Liver (tissue), 9 donors: ENCODE data around the gene KAZALD1. TPM values are rescaled to one million over a fixed set of nuclear protein-coding genes. Genes with fewer than 3 reads are reported as not detected.

Source experiments
- DNase-seq: peaks from one replicate; pipeline ENCODE4 v3.0.0-alpha.2; 2017; ENCODE audit warnings: low spot score
- H3K27ac ChIP-seq, 2 donors: one replicate each; pipeline ENCODE4 v1.7.0; 2013; ENCODE audit warnings: inconsistent platforms in 2 of 2, low read length in 2 of 2, control low read depth in 1 of 2, low read depth in 1 of 2, mild to moderate bottlenecking in 1 of 2
- H3K27me3 ChIP-seq, 4 donors: one replicate each; pipeline versions ENCODE4 v1.6.1 to v1.7.0; 2013; ENCODE audit warnings: low read length in 3 of 4, inconsistent platforms in 1 of 4, mild to moderate bottlenecking in 1 of 4, moderate library complexity in 1 of 4; ENCODE audit not compliant: control insufficient read depth in 4 of 4, insufficient read depth in 4 of 4
- H3K36me3 ChIP-seq, 4 donors: one replicate each; pipeline versions ENCODE4 v1.6.1 to v1.7.0; 2013; ENCODE audit warnings: low read length in 3 of 4, mild to moderate bottlenecking in 3 of 4, low read depth in 1 of 4, moderate library complexity in 1 of 4; ENCODE audit not compliant: control insufficient read depth in 4 of 4, insufficient read depth in 3 of 4
- H3K4me1 ChIP-seq, 4 donors: one replicate each; pipeline versions ENCODE4 v1.6.1 to v1.7.0; 2013; ENCODE audit warnings: low read length in 3 of 4, mild to moderate bottlenecking in 3 of 4, moderate library complexity in 1 of 4; ENCODE audit not compliant: control insufficient read depth in 4 of 4, insufficient read depth in 4 of 4
- H3K4me3 ChIP-seq, 3 donors: one replicate each; pipeline versions ENCODE4 v1.6.1 to v1.7.0; 2013; ENCODE audit warnings: low read length in 3 of 3, control low read depth in 1 of 3, low read depth in 1 of 3, mild to moderate bottlenecking in 1 of 3
- H3K9ac ChIP-seq, 2 donors: one replicate each; pipeline ENCODE4 v1.7.0; 2013; ENCODE audit warnings: low read length in 2 of 2, mild to moderate bottlenecking in 2 of 2, moderate library complexity in 2 of 2, control low read depth in 1 of 2, low read depth in 1 of 2
- H3K9me3 ChIP-seq, 4 donors: one replicate each; pipeline versions ENCODE4 v1.6.1 to v1.7.0; 2013; ENCODE audit warnings: low read length in 3 of 4; ENCODE audit not compliant: control insufficient read depth in 4 of 4
- EGR1 ChIP-seq, 2 donors: IDR thresholded peaks; 2 replicates each; pipeline ENCODE4 v1.6.1; 2016 to 2018; ENCODE audit warnings: antibody characterized with exemption in 2 of 2, low read depth in 2 of 2
- FOXA1 ChIP-seq: IDR thresholded peaks from 2 replicates; pipeline ENCODE4 v1.6.1; 2016; ENCODE audit warnings: antibody characterized with exemption
- FOXA2 ChIP-seq: IDR thresholded peaks from 2 replicates; pipeline ENCODE4 v1.6.1; 2016; ENCODE audit warnings: antibody characterized with exemption
- GABPA ChIP-seq, 2 donors: IDR thresholded peaks in 1 of 2; conservative IDR thresholded peaks in 1 of 2; 2 replicates each; pipeline ENCODE4 v1.6.1; 2016; ENCODE audit warnings: antibody characterized with exemption in 2 of 2, mild to moderate bottlenecking in 1 of 2, moderate library complexity in 1 of 2
- HNF4G ChIP-seq: IDR thresholded peaks from 2 replicates; pipeline ENCODE4 v1.6.1; 2016; ENCODE audit warnings: antibody characterized with exemption
- JUND ChIP-seq, 2 donors: IDR thresholded peaks; 2 replicates each; pipeline ENCODE4 v1.6.1; 2016; ENCODE audit warnings: antibody characterized with exemption in 2 of 2
- NR2F2 ChIP-seq: IDR thresholded peaks from 2 replicates; pipeline ENCODE4 v1.6.1; 2016; ENCODE audit warnings: antibody characterized with exemption
- RAD21 ChIP-seq, 2 donors: IDR thresholded peaks; 2 replicates each; pipeline ENCODE4 v1.6.1; 2016; ENCODE audit warnings: antibody characterized with exemption in 2 of 2, mild to moderate bottlenecking in 2 of 2
- RXRA ChIP-seq, 2 donors: IDR thresholded peaks; 2 replicates each; pipeline ENCODE4 v1.6.1; 2017 to 2018; ENCODE audit warnings: antibody characterized with exemption in 2 of 2, mild to moderate bottlenecking in 1 of 2
- SP1 ChIP-seq: IDR thresholded peaks from 2 replicates; pipeline ENCODE4 v1.6.1; 2018; ENCODE audit warnings: antibody characterized with exemption, mild to moderate bottlenecking
- TAF1 ChIP-seq: conservative IDR thresholded peaks from 2 replicates; pipeline ENCODE4 v1.6.1; 2016; ENCODE audit warnings: antibody characterized with exemption, mild to moderate bottlenecking
- YY1 ChIP-seq: IDR thresholded peaks from 2 replicates; pipeline ENCODE4 v1.6.1; 2016; ENCODE audit warnings: antibody characterized with exemption, mild to moderate bottlenecking
- ZBTB33 ChIP-seq: IDR thresholded peaks from 2 replicates; pipeline ENCODE4 v1.6.1; 2016; ENCODE audit warnings: antibody characterized with exemption
- WGBS: extraction: QIAGEN DNeasy Blood & Tissue Kit; methylation state at CpG from one replicate; pipeline ENCODE4 v1.1.7; 2013; 5-methylcytosine and 5-hydroxymethylcytosine counted together
- polyA plus RNA-seq, 2 donors: library from polyadenylated mRNA; stranded (reverse) in 1 of 2; unstranded in 1 of 2; fragments of 200-250 nt in 1 of 2; fragments of >200 nt in 1 of 2; fragmentation: Nextera tagmentation in 1 of 2; extraction: Ambion mirVana in 1 of 2; gene quantifications; one replicate each; pipeline versions ENCODE4 v1.2.1 to v1.2.3, GENCODE V29; 2013 to 2015
- total RNA-seq, 2 donors: library from RNA; depleted of rRNA; stranded (reverse); fragments of >200 nt; gene quantifications; one replicate each; pipeline ENCODE4 v1.2.3, GENCODE V29; 2014
- TF ChIP-seq, protein P1 (sequence below): fragments of 150-350 bp; IDR thresholded peaks from 2 replicates; pipeline ENCODE4 v1.5.1; 2017; ENCODE audit warnings: improper control_type of control experiment, low read depth, low read length; ENCODE audit not compliant: missing input control
- TF ChIP-seq, protein P2 (sequence below): IDR thresholded peaks from 2 replicates; pipeline ENCODE4 v1.6.1; 2016; ENCODE audit warnings: antibody characterized with exemption, mild to moderate bottlenecking
- donor health status: healthy.
- donor health status: healthy.
- donor health status: healthy.
- donor health status: healthy.
- donor health status: healthy.

KAZALD1 gene
- total and polyA plus RNA-seq, 4 donors = 0.21 to 1.2 (median 0.71) TPM

- 95% methylated on average over 7 of the region's 7 CpGs for WGBS
- TF ChIP-seq, protein P1, sequence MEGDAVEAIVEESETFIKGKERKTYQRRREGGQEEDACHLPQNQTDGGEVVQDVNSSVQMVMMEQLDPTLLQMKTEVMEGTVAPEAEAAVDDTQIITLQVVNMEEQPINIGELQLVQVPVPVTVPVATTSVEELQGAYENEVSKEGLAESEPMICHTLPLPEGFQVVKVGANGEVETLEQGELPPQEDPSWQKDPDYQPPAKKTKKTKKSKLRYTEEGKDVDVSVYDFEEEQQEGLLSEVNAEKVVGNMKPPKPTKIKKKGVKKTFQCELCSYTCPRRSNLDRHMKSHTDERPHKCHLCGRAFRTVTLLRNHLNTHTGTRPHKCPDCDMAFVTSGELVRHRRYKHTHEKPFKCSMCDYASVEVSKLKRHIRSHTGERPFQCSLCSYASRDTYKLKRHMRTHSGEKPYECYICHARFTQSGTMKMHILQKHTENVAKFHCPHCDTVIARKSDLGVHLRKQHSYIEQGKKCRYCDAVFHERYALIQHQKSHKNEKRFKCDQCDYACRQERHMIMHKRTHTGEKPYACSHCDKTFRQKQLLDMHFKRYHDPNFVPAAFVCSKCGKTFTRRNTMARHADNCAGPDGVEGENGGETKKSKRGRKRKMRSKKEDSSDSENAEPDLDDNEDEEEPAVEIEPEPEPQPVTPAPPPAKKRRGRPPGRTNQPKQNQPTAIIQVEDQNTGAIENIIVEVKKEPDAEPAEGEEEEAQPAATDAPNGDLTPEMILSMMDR = no peak
- TF ChIP-seq RAD21 (IDR thresholded peaks at IDR 0.05) = no peak
- TF ChIP-seq, protein P2, sequence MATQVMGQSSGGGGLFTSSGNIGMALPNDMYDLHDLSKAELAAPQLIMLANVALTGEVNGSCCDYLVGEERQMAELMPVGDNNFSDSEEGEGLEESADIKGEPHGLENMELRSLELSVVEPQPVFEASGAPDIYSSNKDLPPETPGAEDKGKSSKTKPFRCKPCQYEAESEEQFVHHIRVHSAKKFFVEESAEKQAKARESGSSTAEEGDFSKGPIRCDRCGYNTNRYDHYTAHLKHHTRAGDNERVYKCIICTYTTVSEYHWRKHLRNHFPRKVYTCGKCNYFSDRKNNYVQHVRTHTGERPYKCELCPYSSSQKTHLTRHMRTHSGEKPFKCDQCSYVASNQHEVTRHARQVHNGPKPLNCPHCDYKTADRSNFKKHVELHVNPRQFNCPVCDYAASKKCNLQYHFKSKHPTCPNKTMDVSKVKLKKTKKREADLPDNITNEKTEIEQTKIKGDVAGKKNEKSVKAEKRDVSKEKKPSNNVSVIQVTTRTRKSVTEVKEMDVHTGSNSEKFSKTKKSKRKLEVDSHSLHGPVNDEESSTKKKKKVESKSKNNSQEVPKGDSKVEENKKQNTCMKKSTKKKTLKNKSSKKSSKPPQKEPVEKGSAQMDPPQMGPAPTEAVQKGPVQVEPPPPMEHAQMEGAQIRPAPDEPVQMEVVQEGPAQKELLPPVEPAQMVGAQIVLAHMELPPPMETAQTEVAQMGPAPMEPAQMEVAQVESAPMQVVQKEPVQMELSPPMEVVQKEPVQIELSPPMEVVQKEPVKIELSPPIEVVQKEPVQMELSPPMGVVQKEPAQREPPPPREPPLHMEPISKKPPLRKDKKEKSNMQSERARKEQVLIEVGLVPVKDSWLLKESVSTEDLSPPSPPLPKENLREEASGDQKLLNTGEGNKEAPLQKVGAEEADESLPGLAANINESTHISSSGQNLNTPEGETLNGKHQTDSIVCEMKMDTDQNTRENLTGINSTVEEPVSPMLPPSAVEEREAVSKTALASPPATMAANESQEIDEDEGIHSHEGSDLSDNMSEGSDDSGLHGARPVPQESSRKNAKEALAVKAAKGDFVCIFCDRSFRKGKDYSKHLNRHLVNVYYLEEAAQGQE = no peak
- TF ChIP-seq YY1 = no peak
- TF ChIP-seq ZBTB33 = no peak
- TF ChIP-seq HNF4G = no peak
- Histone ChIP-seq H3K27me3 (no peaks in the 10 kb centered on the region), H3K9me3 (no peaks in the 10 kb centered on the region), H3K27ac (no peak overlapping the region), H3K9ac (no peak overlapping the region), H3K4me3 (no peak overlapping the region), H3K36me3 (peaks cover 0 to 22% (median 5%) of the 10 kb centered on the region in 4 donors), H3K4me1 (peaks cover 4 to 24% (median 18%) of the 10 kb centered on the region in 4 donors)
- no peak for DNase-seq
These were observed 26.5 kb upstream of the KAZALD1 start for GRCh38 chr10:101035314-101035713.

GRCh38 chr10:101035916-101036702, 25.7 kb upstream of the KAZALD1 start:
- no peak overlapping the region for H3K27ac ChIP-seq
- peaks cover 1 to 20% (median 16%) of the 10 kb centered on the region in 4 donors for H3K4me1 ChIP-seq
- no peak overlapping the region for H3K9ac ChIP-seq
- DNase-seq = no peak
- 91% methylated on average over 10 of the region's 10 CpGs for WGBS
- peaks cover 0 to 22% (median 5%) of the 10 kb centered on the region in 4 donors for H3K36me3 ChIP-seq
- H3K27me3 ChIP-seq = no peaks in the 10 kb centered on the region
- no peaks in the 10 kb centered on the region for H3K9me3 ChIP-seq
- H3K4me3 ChIP-seq = no peak overlapping the region
- no peak for TF ChIP-seq TAF1
- TF ChIP-seq NR2F2 = no peak
- TF ChIP-seq, protein P2 = no peak
- TF ChIP-seq GABPA (IDR thresholded peaks at IDR 0.05 in 1 of 2, conservative IDR thresholded peaks at IDR 0.05 in 1 of 2) = no peak
- TF ChIP-seq, protein P1 = no peak
- TF ChIP-seq JUND (IDR thresholded peaks at IDR 0.05) = no peak
- no peak for TF ChIP-seq FOXA2
- no peak for TF ChIP-seq FOXA1
- no peak for TF ChIP-seq YY1
- TF ChIP-seq RAD21 (IDR thresholded peaks at IDR 0.05) = no peak
- TF ChIP-seq ZBTB33 = no peak
- TF ChIP-seq RXRA (IDR thresholded peaks at IDR 0.05) = no peak
- no peak for TF ChIP-seq SP1
- no peak for TF ChIP-seq EGR1 (IDR thresholded peaks at IDR 0.05; ENCODE audit: low read depth in 2 of 2)
